ENCODE results near the gene SDK1.

SDK1 gene

GRCh38 chr7:4003503-4003902 is 702.5 kb downstream of the SDK1 start:
- DNase-seq, result no peak

GRCh38 chr7:4006687-4007086 is 705.6 kb downstream of the SDK1 start:
- no peak for DNase-seq

- no peak for DNase-seq
These were observed 708.4 kb downstream of the SDK1 start for GRCh38 chr7:4009211-4010060.

GRCh38 chr7:4010061-4010605 is 709.1 kb downstream of the SDK1 start:
- DNase-seq, result no peak

- DNase-seq, result no peak
These were observed 710.0 kb downstream of the SDK1 start for GRCh38 chr7:4010923-4011656.

- no peak for DNase-seq
These were observed 712.7 kb downstream of the SDK1 start for GRCh38 chr7:4013793-4014192.

GRCh38 chr7:4014346-4015050 is 713.4 kb downstream of the SDK1 start:
- DNase-seq, result no peak

GRCh38 chr7:4015371-4015770 is 714.3 kb downstream of the SDK1 start:
- no peak for DNase-seq

GRCh38 chr7:4015996-4016395 is 714.9 kb downstream of the SDK1 start:
- DNase-seq, result no peak

GRCh38 chr7:4017081-4017480 is 716.0 kb downstream of the SDK1 start:
- no peak for DNase-seq

- DNase-seq, result no peak
These were observed 716.7 kb downstream of the SDK1 start for GRCh38 chr7:4017785-4018184.

- DNase-seq, result no peak
These were observed 717.7 kb downstream of the SDK1 start for GRCh38 chr7:4018601-4019316.

GRCh38 chr7:4020086-4020485 is 719.0 kb downstream of the SDK1 start:
- DNase-seq, result no peak

GRCh38 chr7:4021413-4021812 is 720.4 kb downstream of the SDK1 start:
- no peak for DNase-seq

- DNase-seq, result no peak
These were observed 721.2 kb downstream of the SDK1 start for GRCh38 chr7:4022265-4022664.

GRCh38 chr7:4023502-4023901 is 722.5 kb downstream of the SDK1 start:
- DNase-seq, result no peak

GRCh38 chr7:4024133-4024532 is 723.1 kb downstream of the SDK1 start:
- DNase-seq, result no peak

- no peak for DNase-seq
These were observed 723.8 kb downstream of the SDK1 start for GRCh38 chr7:4024806-4025205.

GRCh38 chr7:4025210-4025609 is 724.2 kb downstream of the SDK1 start:
- DNase-seq, result no peak

- no peak for DNase-seq
These were observed 724.9 kb downstream of the SDK1 start for GRCh38 chr7:4025694-4026615.

- DNase-seq, result no peak
These were observed 726.0 kb downstream of the SDK1 start for GRCh38 chr7:4026941-4027486.

Measured in activated effector memory CD4-positive, alpha-beta T cell treated with anti-CD3 and anti-CD28 coated beads, Interleukin-2, amount 50 U/mL, for 16 hours (primary cell).